HCT116 (cell line): ENCODE data around the gene FFAR3. TPM values are rescaled to one million over a fixed set of nuclear protein-coding genes. Genes with fewer than 3 reads are reported as not detected.

Experiments
- ATAC-seq: fragments of 200-7000 bp; cut with Tn5 transposase; 2 replicates; pipeline ENCODE4 v1.9.1; 2020; ENCODE audit warnings: mild to moderate bottlenecking, moderate library complexity
- BruUV-seq: library from RNA; stranded (reverse); fragments of 400-500 nt; replicated peaks from 2 replicates; lab custom pipeline; 2021; lab: Mats Ljungman, UMichigan
- CTCF ChIA-PET: fragments of 300-600 bp; sonication (Branson Sonifier 250); formaldehyde crosslinking; loops from one replicate; lab custom pipeline; 2021; ENCODE audit warnings: antibody characterized with exemption; lab: Charles Lee
- POLR2A ChIA-PET: fragments of 300-600, 350-600 bp; sonication (Branson Sonifier 250); formaldehyde crosslinking; loops from one replicate; lab custom pipeline; 2021; ENCODE audit warnings: antibody characterized with exemption; lab: Charles Lee
- RAD21 ChIA-PET, 2 experiments: fragments of 300-600 bp; sonication (Branson Sonifier 250); formaldehyde crosslinking; loops; one replicate each; lab custom pipeline; 2023; ENCODE audit warnings: low total read pairs in 2 of 2; ENCODE audit not compliant: uncharacterized antibody in 2 of 2, unreplicated experiment in 2 of 2, low non-redundant PET in 1 of 2; lab: Charles Lee
- DNase-seq: peaks from one replicate; pipeline ENCODE4 v3.0.0-alpha.2; 2010; ENCODE audit warnings: low read depth, low spot score
- H2AFZ ChIP-seq: fragments of 200-600 bp; shearing (Covaris generic), sonication (generic); 2 replicates; pipeline ENCODE4 v1.6.1; 2017; ENCODE audit warnings: low read depth, mixed run types, mixed read lengths, antibody characterized with exemption, low read length; ENCODE audit not compliant: poor library complexity, severe bottlenecking
- H3K27ac ChIP-seq: 2 replicates; pipeline ENCODE4 v1.5.1; 2012; ENCODE audit warnings: low read depth, low read length
- H3K27me3 ChIP-seq: fragments of 200-600 bp; sonication (generic); 2 replicates; pipeline ENCODE4 v1.6.1; 2016; ENCODE audit warnings: mixed run types, low read length, mixed read lengths; ENCODE audit not compliant: insufficient read depth
- H3K36me3 ChIP-seq, 2 experiments: fragments of 200-500 bp in 1 of 2; fragments of 200-600 bp in 1 of 2; sonication (Bioruptor generic) in 1 of 2; sonication (generic) in 1 of 2; 2 replicates each; pipeline versions ENCODE4 v1.5.1 to v1.6.1; 2014 to 2016; ENCODE audit warnings: low read length in 2 of 2, inconsistent platforms in 1 of 2, mixed read lengths in 1 of 2, mixed run types in 1 of 2; ENCODE audit not compliant: insufficient read depth in 2 of 2, control insufficient read depth in 1 of 2
- H3K4me1 ChIP-seq, 2 experiments: fragments of 200-600 bp in 1 of 2; sonication (generic) in 1 of 2; 2 replicates each; pipeline versions ENCODE4 v1.5.1 to v1.6.1; 2012 to 2017; ENCODE audit warnings: low read length in 2 of 2, inconsistent platforms in 1 of 2, mild to moderate bottlenecking in 1 of 2, mixed read lengths in 1 of 2, mixed run types in 1 of 2, moderate library complexity in 1 of 2; ENCODE audit not compliant: insufficient read depth in 2 of 2, control insufficient read depth in 1 of 2
- H3K4me2 ChIP-seq: fragments of 200-600 bp; sonication (generic); 2 replicates; pipeline ENCODE4 v1.6.1; 2017; ENCODE audit warnings: mixed run types, low read length, mixed read lengths
- H3K4me3 ChIP-seq, 2 experiments: fragments of 200-600 bp in 1 of 2; sonication (generic) in 1 of 2; replicated peaks in 1 of 2; 2 replicates each; pipeline ENCODE4 v1.5.1; 2011 to 2016; ENCODE audit warnings: low read length in 2 of 2, control low read depth in 1 of 2, low read depth in 1 of 2, mild to moderate bottlenecking in 1 of 2, mixed read lengths in 1 of 2, mixed run types in 1 of 2
- H3K79me2 ChIP-seq: fragments of 200-600 bp; sonication (generic); 2 replicates; pipeline ENCODE4 v1.6.1; 2017; ENCODE audit warnings: mild to moderate bottlenecking, mixed run types, low read length, moderate library complexity, mixed read lengths; ENCODE audit not compliant: insufficient read depth
- H3K9ac ChIP-seq: fragments of 200-600 bp; sonication (generic); 2 replicates; pipeline ENCODE4 v1.6.1; 2016; ENCODE audit warnings: low read length, mixed read lengths
- H3K9me2 ChIP-seq: fragments of 200-600 bp; sonication (generic), shearing (Covaris generic); 2 replicates; pipeline ENCODE4 v1.6.1; 2017; ENCODE audit warnings: mixed run types, mild to moderate bottlenecking, moderate library complexity; ENCODE audit not compliant: insufficient read depth
- H3K9me3 ChIP-seq, 2 experiments: fragments of 200-500 bp in 1 of 2; fragments of 200-600 bp in 1 of 2; sonication (Bioruptor generic) in 1 of 2; sonication (generic) in 1 of 2; 2 replicates each; pipeline ENCODE4 v1.6.1; 2014 to 2017; ENCODE audit warnings: low read length in 2 of 2, mixed read lengths in 2 of 2, inconsistent platforms in 1 of 2, low read depth in 1 of 2, mild to moderate bottlenecking in 1 of 2, mixed run types in 1 of 2, moderate library complexity in 1 of 2; ENCODE audit not compliant: control insufficient read depth in 1 of 2, insufficient read depth in 1 of 2
- H4K20me1 ChIP-seq: fragments of 200-600 bp; sonication (generic), shearing (Covaris generic); 2 replicates; pipeline ENCODE4 v1.6.1; 2017; ENCODE audit warnings: mixed run types, mild to moderate bottlenecking, moderate library complexity; ENCODE audit not compliant: insufficient read depth
- CBX3 ChIP-seq: IDR thresholded peaks from 2 replicates; pipeline ENCODE4 v1.6.1; 2012; ENCODE audit warnings: low read depth
- EGR1 ChIP-seq: IDR thresholded peaks from 2 replicates; pipeline ENCODE4 v1.6.1; 2012; ENCODE audit warnings: low read depth
- ELF1 ChIP-seq: IDR thresholded peaks from 2 replicates; pipeline ENCODE4 v1.6.1; 2012; ENCODE audit warnings: low read depth, borderline replicate concordance
- EZH2 ChIP-seq: fragments of 200-600 bp; sonication (generic); IDR thresholded peaks from 2 replicates; pipeline ENCODE4 v1.6.1; 2017; ENCODE audit warnings: antibody characterized with exemption, mixed run types
- FOSL1 ChIP-seq: IDR thresholded peaks from 2 replicates; pipeline ENCODE4 v1.6.1; 2012; ENCODE audit warnings: low read depth
- JUND ChIP-seq: IDR thresholded peaks from 2 replicates; pipeline ENCODE4 v1.6.1; 2012
- POLR2AphosphoS5 ChIP-seq: IDR thresholded peaks from 2 replicates; pipeline ENCODE4 v1.6.1; 2011; ENCODE audit warnings: mild to moderate bottlenecking, low read depth, low read length, moderate library complexity
- SP1 ChIP-seq: IDR thresholded peaks from 2 replicates; pipeline ENCODE4 v1.6.1; 2012; ENCODE audit warnings: low read depth
- SRF ChIP-seq: IDR thresholded peaks from 2 replicates; pipeline ENCODE4 v1.6.1; 2012; ENCODE audit warnings: low read depth
- intact Hi-C: fragments of 100-400 bp; cut with micrococcal nuclease; formaldehyde crosslinking; loops from 2 replicates; pipeline ENCODE4 v1.10.0; 2022
- total RNA-seq: library from RNA; stranded (reverse); gene quantifications from one replicate; pipeline ENCODE4 v1.2.1, GENCODE V29; 2021; ENCODE audit not compliant: unreplicated experiment
- TF ChIP-seq, protein P1 (sequence below): IDR thresholded peaks from 2 replicates; pipeline ENCODE4 v1.6.1; 2012; ENCODE audit warnings: low read depth

Gene FFAR3
- total RNA-seq, 1 experiment from 2014 or later = not detected

DNA sequence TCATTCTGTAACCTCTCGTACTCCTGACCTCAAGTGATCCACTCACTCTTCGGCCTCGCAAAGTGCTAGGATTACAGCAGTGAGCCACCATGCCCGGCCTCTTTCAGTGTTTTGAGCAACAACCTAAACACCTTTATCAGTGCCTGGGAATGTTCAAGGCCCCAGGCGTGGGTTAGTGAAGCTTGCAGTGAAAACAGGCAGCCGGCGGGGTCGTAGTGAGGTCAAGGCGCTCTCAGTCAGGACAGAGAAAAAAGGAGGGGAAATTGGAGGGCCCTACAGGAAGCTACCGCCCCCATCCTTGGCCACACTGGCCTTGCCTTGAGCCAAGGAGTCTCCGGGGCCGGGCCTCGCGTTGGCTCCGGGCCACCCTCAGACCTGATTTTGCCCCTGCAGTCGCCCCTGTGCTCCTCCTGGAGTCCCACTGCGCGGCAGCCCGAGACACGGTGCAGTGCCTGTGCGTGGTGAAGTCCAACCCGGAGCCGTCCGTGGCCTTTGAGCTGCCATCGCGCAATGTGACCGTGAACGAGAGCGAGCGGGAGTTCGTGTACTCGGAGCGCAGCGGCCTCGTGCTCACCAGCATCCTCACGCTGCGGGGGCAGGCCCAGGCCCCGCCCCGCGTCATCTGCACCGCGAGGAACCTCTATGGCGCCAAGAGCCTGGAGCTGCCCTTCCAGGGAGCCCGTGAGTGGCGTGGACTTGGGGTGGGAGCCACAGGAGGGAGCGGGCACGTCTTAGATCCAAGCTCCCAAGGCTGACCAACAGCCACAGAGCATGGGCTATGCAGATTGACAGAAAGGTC is 48.6 kb upstream of the FFAR3 start:
- BruUV-seq = no TSS peak
- Histone ChIP-seq H3K4me2 (no peak overlapping the region), H3K79me2 (no peaks in the 10 kb centered on the region)
- ATAC-seq = no peak
- TF ChIP-seq CBX3 (no peak), SRF (no peak), EGR1 (no peak), FOSL1 (no peak), EZH2 (no peak), JUND (no peak), ELF1 (no peak), POLR2AphosphoS5 (no peak), SP1 (no peak)
- TF ChIP-seq, protein P1, sequence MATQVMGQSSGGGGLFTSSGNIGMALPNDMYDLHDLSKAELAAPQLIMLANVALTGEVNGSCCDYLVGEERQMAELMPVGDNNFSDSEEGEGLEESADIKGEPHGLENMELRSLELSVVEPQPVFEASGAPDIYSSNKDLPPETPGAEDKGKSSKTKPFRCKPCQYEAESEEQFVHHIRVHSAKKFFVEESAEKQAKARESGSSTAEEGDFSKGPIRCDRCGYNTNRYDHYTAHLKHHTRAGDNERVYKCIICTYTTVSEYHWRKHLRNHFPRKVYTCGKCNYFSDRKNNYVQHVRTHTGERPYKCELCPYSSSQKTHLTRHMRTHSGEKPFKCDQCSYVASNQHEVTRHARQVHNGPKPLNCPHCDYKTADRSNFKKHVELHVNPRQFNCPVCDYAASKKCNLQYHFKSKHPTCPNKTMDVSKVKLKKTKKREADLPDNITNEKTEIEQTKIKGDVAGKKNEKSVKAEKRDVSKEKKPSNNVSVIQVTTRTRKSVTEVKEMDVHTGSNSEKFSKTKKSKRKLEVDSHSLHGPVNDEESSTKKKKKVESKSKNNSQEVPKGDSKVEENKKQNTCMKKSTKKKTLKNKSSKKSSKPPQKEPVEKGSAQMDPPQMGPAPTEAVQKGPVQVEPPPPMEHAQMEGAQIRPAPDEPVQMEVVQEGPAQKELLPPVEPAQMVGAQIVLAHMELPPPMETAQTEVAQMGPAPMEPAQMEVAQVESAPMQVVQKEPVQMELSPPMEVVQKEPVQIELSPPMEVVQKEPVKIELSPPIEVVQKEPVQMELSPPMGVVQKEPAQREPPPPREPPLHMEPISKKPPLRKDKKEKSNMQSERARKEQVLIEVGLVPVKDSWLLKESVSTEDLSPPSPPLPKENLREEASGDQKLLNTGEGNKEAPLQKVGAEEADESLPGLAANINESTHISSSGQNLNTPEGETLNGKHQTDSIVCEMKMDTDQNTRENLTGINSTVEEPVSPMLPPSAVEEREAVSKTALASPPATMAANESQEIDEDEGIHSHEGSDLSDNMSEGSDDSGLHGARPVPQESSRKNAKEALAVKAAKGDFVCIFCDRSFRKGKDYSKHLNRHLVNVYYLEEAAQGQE = no peak
- TF ChIP-seq, all 23 proteins: peak for 0
- Histone ChIP-seq H3K4me1 (peaks cover 8 to 31% of the 10 kb centered on the region in 2 experiments; a peak in 3 of 4 replicates), H3K9ac (no peak overlapping the region), H3K27me3 (no peaks in the 10 kb centered on the region), H3K27ac (no peak overlapping the region), H2AFZ (no peak overlapping the region), H4K20me1 (no peaks in the 10 kb centered on the region), H3K36me3 (no peaks in the 10 kb centered on the region), H3K4me3 (no peak overlapping the region), H3K9me2 (no peaks in the 10 kb centered on the region), H3K9me3 (no peaks in the 10 kb centered on the region)
- no peak for DNase-seq
- intact Hi-C loops = no loop called here
- ChIA-PET POLR2A (interaction anchor here (1.3 kb wide), 1 partner anchor 10 kb away, joined by 3 read pairs; no protein-coding TSS in a partner anchor), CTCF (no interaction called here), RAD21 (no interaction called here)
